Measurements from ENCODE around the gene HMGXB3. TPM values are rescaled to one million over a fixed set of nuclear protein-coding genes. Genes with fewer than 3 reads are reported as not detected.

The HMGXB3 gene
- total and polyA plus RNA-seq, 4 donors, result 2.7 to 22.9 (median 11.0) TPM

DNA sequence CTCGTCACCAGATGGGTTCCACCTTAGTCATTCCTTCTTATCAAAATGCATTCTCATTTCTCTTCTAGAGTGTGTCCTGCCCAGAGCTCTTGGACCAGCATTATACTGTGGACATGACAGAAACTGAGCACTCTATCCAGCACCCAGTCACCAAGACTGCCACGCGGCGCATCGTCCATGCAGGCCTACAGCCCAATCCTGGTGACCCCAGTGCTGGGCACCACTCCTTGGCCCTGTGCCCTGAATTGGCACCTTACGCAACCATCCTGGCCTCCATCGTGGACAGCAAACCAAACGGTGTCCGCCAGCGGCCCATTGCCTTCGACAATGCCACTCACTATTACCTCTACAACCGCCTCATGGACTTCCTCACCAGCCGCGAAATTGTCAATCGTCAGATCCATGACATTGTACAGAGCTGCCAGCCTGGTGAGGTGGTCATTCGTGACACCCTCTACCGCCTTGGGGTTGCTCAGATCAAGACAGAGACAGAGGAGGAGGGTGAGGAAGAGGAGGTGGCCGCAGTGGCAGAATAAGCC lies 51.2 kb downstream of the HMGXB3 start:
- TF ChIP-seq TAF1 (conservative IDR thresholded peaks at IDR 0.05) (no peak), NR2F2 (IDR thresholded peaks at IDR 0.05) (no peak), MAX (IDR thresholded peaks at IDR 0.05) (no peak), ATF3 (IDR thresholded peaks at IDR 0.05) (no peak), REST (IDR thresholded peaks at IDR 0.05) (no peak), FOXA1 (IDR thresholded peaks at IDR 0.05) (no peak), SP1 (IDR thresholded peaks at IDR 0.05) (no peak), HNF4A (conservative IDR thresholded peaks at IDR 0.05) (no peak), JUND (IDR thresholded peaks at IDR 0.05) (no peak), ZBTB33 (IDR thresholded peaks at IDR 0.05) (no peak), YY1 (IDR thresholded peaks at IDR 0.05) (no peak), RAD21 (IDR thresholded peaks at IDR 0.05) (no peak), EGR1 (IDR thresholded peaks at IDR 0.05; ENCODE audit: low read depth in 2 of 2) (no peak), FOXA2 (IDR thresholded peaks at IDR 0.05) (no peak)
- TF ChIP-seq, protein P1, sequence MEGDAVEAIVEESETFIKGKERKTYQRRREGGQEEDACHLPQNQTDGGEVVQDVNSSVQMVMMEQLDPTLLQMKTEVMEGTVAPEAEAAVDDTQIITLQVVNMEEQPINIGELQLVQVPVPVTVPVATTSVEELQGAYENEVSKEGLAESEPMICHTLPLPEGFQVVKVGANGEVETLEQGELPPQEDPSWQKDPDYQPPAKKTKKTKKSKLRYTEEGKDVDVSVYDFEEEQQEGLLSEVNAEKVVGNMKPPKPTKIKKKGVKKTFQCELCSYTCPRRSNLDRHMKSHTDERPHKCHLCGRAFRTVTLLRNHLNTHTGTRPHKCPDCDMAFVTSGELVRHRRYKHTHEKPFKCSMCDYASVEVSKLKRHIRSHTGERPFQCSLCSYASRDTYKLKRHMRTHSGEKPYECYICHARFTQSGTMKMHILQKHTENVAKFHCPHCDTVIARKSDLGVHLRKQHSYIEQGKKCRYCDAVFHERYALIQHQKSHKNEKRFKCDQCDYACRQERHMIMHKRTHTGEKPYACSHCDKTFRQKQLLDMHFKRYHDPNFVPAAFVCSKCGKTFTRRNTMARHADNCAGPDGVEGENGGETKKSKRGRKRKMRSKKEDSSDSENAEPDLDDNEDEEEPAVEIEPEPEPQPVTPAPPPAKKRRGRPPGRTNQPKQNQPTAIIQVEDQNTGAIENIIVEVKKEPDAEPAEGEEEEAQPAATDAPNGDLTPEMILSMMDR (IDR thresholded peaks at IDR 0.05; ENCODE audit: low read depth, low read length, missing input control), result no peak
- DNase-seq (ENCODE audit: low spot score), result no peak
- Histone ChIP-seq H3K4me3 (ENCODE audit: low read depth in 1 of 3, low read length in 3 of 3) (no peak overlapping the region), H3K4me1 (ENCODE audit: control insufficient read depth in 4 of 4, insufficient read depth in 4 of 4, low read length in 3 of 4) (no peaks in the 10 kb centered on the region), H3K9ac (ENCODE audit: low read depth in 1 of 2, low read length in 2 of 2) (no peak overlapping the region), H3K27me3 (ENCODE audit: control insufficient read depth in 4 of 4, insufficient read depth in 4 of 4, low read length in 3 of 4) (no peaks in the 10 kb centered on the region), H3K36me3 (ENCODE audit: control insufficient read depth in 4 of 4, insufficient read depth in 3 of 4, low read depth in 1 of 4, low read length in 3 of 4) (peaks cover 20 to 78% (median 55%) of the 10 kb centered on the region in 4 donors), H3K27ac (ENCODE audit: low read depth in 1 of 2, low read length in 2 of 2) (no peak overlapping the region), H3K9me3 (ENCODE audit: control insufficient read depth in 4 of 4, low read length in 3 of 4) (no peaks in the 10 kb centered on the region)
- 83% methylated on average over 18 of the region's 18 CpGs for WGBS
